Keratinocyte (primary cell): ENCODE data around the gene TEKT5.

Source experiments
- CTCF ChIP-seq, 3 experiments: IDR thresholded peaks in 1 of 3; conservative IDR thresholded peaks in 1 of 3; optimal IDR thresholded peaks in 1 of 3; 2 replicates in 2 of 3; 3 replicates in 1 of 3; pipeline versions ENCODE3 to v1.5.1; 2011; ENCODE audit warnings: low read length in 3 of 3, mild to moderate bottlenecking in 3 of 3, moderate library complexity in 2 of 3, control low read depth in 1 of 3, inconsistent platforms in 1 of 3; ENCODE audit not compliant: insufficient read depth in 2 of 3; ENCODE audit errors: extremely low read depth in 1 of 3
- EZH2 ChIP-seq: IDR thresholded peaks from one replicate; pipeline ENCODE4 v1.6.1; 2012; ENCODE audit warnings: inconsistent platforms, mild to moderate bottlenecking, low read length, moderate library complexity

DNA sequence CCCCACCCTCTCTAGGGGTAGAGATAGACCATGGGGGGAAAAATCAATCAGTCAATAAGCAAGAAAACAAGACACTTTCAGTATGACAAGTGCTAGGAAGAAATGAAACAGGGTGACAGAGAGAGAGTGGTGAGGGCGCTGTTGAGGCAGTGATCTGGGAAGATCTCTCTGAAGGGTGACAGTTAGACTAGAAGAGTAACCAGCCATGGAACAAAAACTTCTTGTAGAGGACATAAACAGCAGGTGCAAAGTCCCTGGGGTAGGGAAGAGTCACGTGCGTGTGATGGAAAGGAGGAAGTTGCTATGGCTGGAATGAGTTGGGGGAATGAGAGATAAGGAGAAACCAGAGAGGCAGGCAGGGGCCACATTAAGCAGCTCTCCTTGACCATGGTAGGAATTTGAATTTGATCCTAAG, 97.5 kb downstream of the TEKT5 start:
- TF ChIP-seq CTCF (optimal IDR thresholded peaks at IDR 0.05 in 1 of 3, IDR thresholded peaks at IDR 0.05 in 1 of 3, conservative IDR thresholded peaks at IDR 0.05 in 1 of 3; ENCODE audit: extremely low read depth in 1 of 3, insufficient read depth in 2 of 3, low read length in 3 of 3) (no peak), EZH2 (no peak)
